Activated CD8-positive, alpha-beta memory T cell treated with anti-CD3 and anti-CD28 coated beads for 48 hours (primary cell): ENCODE results near the gene MYORG.

Experiments used
- DNase-seq, 3 experiments: peaks; one replicate each; pipeline ENCODE4 v3.0.0-alpha.2; 2020; ENCODE audit warnings: low read depth in 2 of 3, low spot score in 2 of 3

Gene MYORG

GRCh38 chr9:34334916-34335315 is 41.8 kb downstream of the MYORG start:
- DNase-seq = no peak

DNA sequence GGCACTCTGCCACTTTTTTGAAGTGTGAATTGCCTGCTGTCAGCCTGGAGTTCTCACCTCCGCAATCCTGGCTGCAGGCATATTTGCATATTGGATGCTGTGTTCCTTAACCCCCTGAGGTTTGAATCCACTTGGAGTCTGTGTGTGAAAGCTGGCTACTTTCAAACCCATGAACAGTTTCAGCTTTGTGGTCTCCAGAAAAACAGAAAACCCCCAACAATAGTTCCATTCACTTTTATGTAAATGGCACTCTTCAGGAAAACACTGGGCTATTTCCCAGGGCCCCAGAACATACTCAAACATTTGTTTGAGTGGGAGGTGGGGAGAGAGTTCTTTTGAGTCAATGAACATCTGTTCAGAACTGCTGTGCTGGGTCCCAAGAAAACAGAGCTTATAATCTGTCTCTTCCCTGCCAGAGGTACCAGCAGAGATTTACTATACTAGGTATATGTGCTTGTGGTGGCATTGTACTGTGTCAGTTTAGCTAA is 42.3 kb downstream of the MYORG start:
- DNase-seq = no peak

DNA sequence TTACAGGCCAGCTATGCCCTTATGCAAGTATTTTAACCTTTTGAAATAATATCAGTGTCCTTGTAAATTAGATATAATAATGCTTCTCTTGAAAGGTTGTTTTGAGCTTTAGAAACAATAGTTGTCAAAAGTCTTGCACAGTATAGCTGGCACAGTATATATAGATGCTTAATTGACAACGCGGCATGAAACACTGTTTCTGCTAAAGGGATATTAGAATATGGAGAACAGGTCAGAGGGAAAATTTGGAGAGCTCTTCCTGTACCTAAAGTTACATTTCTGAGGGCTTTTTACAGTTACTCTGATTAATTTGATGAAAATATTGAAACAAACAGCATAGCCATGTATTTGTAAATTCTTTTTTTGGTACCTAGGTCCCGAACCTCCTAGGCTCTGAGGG is 42.9 kb downstream of the MYORG start:
- DNase-seq = no peak

DNA sequence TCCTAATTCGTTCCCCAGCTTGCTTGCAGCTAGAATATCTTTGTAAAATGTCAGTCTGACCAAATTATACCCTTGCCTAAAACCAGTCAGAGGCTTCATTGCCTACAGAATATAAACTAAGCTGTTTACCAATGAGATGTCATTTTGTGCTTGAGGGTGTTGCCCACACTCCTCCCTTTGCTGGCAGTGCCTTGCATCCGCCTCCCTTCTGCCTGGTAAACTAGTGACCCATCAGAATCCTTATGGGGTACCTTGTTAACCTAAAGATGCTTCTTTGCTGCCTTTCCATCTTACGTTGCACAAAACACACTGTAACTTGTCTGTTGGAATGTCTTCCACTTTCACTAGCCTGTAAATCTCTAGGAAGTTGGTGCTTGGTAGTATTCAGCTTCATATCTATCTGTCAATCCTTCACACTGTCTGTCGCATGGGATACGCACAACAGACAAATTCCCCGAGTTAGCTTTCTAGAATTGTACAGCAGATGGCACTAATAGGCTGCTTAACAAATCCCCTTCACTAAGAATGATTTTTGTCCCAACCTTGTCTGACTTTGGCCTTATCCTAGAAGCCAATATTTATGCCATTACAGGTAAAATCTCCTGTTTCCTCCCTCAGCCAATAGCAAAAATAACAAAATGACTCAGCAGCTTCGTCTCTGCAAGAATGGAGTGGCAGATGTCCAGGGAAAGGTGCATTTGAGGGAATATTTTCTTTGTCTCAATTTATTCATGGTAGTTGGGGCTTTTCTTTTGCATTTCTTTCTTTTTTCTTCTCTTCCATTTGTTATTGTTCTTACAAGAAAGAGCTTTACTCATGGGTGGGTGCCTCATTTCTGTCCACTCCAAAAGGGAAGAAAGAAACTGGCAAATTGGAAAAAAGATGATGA is 44.4 kb downstream of the MYORG start:
- no peak for DNase-seq

- DNase-seq = no peak
Measured at GRCh38 chr9:34331196-34331595, 45.5 kb downstream of the MYORG start.

DNA sequence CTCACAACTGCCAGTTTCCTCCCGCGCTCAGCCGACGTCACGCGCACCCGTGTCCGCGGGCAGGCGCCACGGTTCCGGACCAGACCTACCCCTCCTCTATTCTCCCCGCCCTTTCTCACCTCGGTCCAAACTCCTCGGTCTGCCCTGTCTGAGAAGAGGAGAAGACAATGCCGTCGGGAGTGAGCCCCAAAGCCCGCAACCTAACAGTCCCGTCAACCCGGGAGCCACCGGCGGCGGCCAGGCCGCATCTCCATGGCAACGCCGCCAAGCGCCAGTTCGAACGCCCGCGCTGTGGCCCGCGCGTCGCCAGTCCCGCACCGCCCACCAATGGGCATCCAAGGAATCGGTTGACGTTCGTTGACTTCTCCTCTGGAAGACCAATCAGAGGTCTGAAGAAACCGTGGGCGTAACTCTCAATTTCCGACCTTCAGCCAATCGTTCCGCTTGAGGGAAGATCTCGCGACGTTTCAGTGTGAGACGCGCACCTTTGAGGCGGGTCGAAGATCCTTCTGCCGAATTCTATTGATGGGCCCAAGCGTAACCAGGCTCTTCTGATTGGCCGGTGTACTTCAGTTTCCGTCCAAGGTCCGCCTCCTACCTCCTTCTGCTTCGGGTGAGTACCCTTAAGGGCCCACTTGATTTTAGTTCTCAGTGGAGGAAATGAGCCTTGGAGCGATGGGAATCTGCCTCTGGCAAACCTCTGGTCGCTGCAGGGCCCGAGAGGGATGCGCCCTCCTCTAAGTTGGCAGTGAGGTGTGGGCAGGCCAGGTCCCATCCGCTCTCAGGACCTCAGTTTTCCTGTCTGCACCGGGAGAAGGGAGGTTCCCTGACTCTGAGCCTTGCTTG is 47.5 kb downstream of the MYORG start, which contains the start of the genes KIF24 and NUDT2:
Gene KIF24, minus strand, starts transcription at position 282 of the 846 bp plus-strand sequence. CDS start 17,922 bp downstream, outside the sequence.
Gene NUDT2, plus strand, starts transcription at position 583 of the 846 bp plus-strand sequence. CDS start 9,471 bp downstream, outside the sequence.
- DNase-seq = peak; percentile 82 to 89 (median 85)

GRCh38 chr9:34328500-34328986 is 48.2 kb downstream of the MYORG start:
- DNase-seq = no peak

DNA sequence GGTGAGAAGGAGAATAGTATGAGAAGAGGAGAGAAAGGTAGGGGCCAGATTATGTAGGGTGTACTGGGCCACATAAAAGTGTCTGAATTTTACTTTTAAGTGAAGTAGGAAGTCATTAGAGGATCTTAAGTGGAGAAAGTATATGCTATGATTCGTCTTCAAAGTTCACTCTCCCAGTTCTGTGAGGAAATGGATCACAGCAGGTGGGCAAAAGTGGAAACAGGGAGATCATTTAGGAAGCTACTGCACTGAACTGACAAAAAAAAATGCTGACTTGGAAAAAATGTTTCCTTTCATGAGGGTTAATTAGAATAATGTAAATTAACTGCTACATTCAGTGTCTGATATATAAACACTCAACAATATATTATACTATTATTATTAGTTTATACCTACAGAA is 50.0 kb downstream of the MYORG start:
- DNase-seq = no peak

DNA sequence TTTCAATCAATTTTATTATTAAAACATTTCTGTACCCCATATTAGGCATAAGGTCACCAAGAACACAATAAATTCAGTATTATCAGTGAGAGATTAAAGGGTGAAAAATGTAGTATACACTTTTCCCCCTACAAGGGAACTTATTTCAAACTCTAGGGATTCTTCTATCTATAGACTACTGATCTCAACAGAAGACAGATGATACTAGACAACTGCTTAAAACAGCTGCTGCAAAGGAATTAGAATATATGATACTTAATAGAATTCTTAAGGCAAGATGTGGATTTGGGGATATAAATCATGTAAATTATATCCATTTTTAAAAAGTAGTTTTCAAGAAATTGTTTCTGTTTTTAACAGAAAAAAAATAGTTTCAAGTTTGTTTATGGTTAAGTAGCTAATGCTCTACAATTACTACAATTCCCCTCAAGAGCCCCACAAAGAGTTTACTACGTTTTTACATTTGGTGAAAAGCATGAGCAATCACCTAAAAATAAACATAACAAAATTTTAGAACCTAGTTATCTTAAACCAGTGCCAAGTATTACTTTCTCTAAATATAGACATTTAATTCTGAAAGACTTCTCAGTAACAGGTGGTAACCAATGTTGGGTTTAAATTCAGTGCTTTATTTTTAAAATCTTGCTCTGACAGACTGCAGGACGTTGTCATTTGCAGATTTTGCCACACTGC is 53.7 kb downstream of the MYORG start:
- no peak for DNase-seq

DNA sequence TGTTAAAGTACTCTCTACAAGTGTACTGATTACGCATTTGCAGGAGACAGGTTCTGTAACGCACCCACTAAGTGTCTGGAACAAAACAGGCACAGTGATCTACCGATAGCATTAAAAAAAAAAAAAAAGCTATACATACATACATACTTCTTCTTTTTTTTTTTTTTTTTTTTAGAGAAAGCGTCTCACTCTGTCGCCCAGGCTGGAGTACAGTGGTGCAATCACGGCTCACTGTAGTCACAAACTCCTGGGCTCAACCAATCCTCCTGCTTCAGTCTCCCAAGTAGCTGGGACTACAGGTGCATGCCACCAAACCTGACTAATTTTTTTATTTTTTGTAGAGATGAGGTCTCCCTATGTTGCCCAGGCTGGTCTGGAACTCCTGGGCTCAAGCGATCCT is 55.2 kb downstream of the MYORG start:
- no peak for DNase-seq

DNA sequence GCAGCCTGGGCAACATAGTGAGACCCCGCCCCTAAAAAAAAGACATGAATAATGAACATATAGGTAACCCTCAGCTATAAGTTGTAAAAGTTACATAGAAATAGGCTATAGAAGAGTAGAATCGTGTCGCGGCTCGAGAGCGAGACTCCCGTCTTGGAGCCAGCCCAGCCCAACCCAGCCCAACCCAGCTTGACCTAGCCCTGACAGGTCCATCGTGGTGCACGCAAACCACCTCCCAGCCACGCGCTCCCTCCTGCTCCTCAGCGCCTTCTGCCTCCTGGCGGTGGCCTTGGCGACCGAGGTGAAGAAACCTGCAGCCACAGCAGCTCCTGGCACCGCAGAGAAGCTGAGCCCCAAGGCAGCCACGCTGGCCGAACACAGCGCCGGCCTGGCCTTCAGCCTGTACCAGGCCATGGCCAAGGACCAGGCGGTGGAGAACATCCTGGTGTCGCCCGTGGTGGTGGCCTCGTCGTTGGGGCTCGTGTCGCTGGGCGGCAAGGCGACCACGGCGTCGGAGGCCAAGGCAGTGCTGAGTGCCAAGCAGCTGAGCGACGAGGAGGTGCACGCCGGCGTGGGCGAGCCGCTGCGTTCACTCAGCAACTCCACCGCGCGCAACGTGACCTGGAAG is 58.4 kb downstream of the MYORG start:
- DNase-seq = no peak

DNA sequence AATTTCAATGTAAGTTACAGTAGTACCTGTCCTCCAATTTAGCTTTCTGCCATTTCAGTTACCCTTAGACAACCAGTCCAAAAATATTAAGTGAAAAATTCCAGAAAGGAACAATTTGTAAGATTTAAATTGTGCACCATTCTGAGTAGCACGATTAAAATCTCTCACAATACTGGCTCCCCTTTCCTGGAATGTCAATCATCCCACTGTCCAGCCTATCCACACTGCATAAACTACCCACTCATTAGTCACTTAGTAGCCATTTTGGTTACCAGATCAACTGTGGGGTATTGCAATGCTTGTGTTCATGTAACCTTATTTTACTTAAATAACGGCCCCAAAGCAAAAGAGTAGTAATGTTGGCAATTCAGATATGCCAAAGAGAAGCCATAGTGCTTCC is 59.3 kb downstream of the MYORG start:
- no peak for DNase-seq
